DND-41 (cell line): ENCODE data around the gene HTRA3.

Experiments
- ATAC-seq: fragments of 200-7000 bp; cut with Tn5 transposase; 3 replicates; pipeline ENCODE4 v1.9.1; 2021; ENCODE audit warnings: low read depth; ENCODE audit not compliant: insufficient read depth
- DNase-seq: peaks from one replicate; pipeline ENCODE4 v3.0.0-alpha.2; 2020
- H2AFZ ChIP-seq: 2 replicates; pipeline ENCODE4 v1.6.0; 2012; ENCODE audit warnings: low read depth, low read length
- H3K27ac ChIP-seq: 2 replicates; pipeline ENCODE4 v1.5.1; 2012; ENCODE audit warnings: low read length, inconsistent platforms
- H3K27me3 ChIP-seq: fragments of 200-600 bp; sonication (generic); 2 replicates; pipeline ENCODE4 v1.6.0; 2012; ENCODE audit warnings: low read length, mild to moderate bottlenecking, inconsistent platforms; ENCODE audit not compliant: insufficient read depth, poor library complexity
- H3K36me3 ChIP-seq: 2 replicates; pipeline ENCODE4 v1.5.1; 2012; ENCODE audit warnings: low read length, inconsistent platforms; ENCODE audit not compliant: insufficient read depth
- H3K4me1 ChIP-seq: 2 replicates; pipeline ENCODE4 v1.5.1; 2012; ENCODE audit warnings: mild to moderate bottlenecking, low read length; ENCODE audit not compliant: insufficient read depth
- H3K4me2 ChIP-seq: 2 replicates; pipeline ENCODE4 v1.6.0; 2012; ENCODE audit warnings: mild to moderate bottlenecking, moderate library complexity, low read length, inconsistent platforms; ENCODE audit not compliant: insufficient read depth
- H3K4me3 ChIP-seq, 2 experiments: fragments of 200-600 bp in 1 of 2; shearing (Covaris generic) in 1 of 2; 2 replicates each; pipeline ENCODE4 v1.5.1; 2012 to 2016; ENCODE audit warnings: inconsistent platforms in 2 of 2, low read length in 2 of 2, mild to moderate bottlenecking in 2 of 2, low read depth in 1 of 2, moderate library complexity in 1 of 2
- H3K79me2 ChIP-seq: 2 replicates; pipeline ENCODE4 v1.6.0; 2012; ENCODE audit warnings: low read length, inconsistent platforms; ENCODE audit not compliant: insufficient read depth
- H3K9ac ChIP-seq: 2 replicates; pipeline ENCODE4 v1.6.0; 2012; ENCODE audit warnings: low read depth, mild to moderate bottlenecking, inconsistent platforms, low read length, moderate library complexity
- H3K9me3 ChIP-seq: 2 replicates; pipeline ENCODE4 v1.5.1; 2012; ENCODE audit warnings: low read length, moderate library complexity, mild to moderate bottlenecking, inconsistent platforms; ENCODE audit not compliant: insufficient read depth, severe bottlenecking
- H4K20me1 ChIP-seq: 2 replicates; pipeline ENCODE4 v1.6.0; 2012; ENCODE audit warnings: low read length; ENCODE audit not compliant: insufficient read depth
- CTCF ChIP-seq: IDR thresholded peaks from 2 replicates; pipeline ENCODE4 v1.5.1; 2012; ENCODE audit warnings: borderline replicate concordance, low read length, moderate library complexity, mild to moderate bottlenecking; ENCODE audit not compliant: poor library complexity, severe bottlenecking; ENCODE audit errors: extremely low read depth
- EZH2 ChIP-seq: IDR thresholded peaks from 3 replicates; pipeline ENCODE4 v1.6.1; 2012; ENCODE audit warnings: borderline replicate concordance, low read depth, mild to moderate bottlenecking, moderate library complexity, low read length, inconsistent platforms; ENCODE audit not compliant: severe bottlenecking

HTRA3 gene

GRCh38 chr4:8330821-8331574, 61.4 kb downstream of the HTRA3 start:
- no peak for TF ChIP-seq EZH2
- no peak for TF ChIP-seq CTCF
- no peaks in the 10 kb centered on the region for H3K4me1 ChIP-seq
- no peak overlapping the region for H3K4me3 ChIP-seq
- peaks cover 6% of the 10 kb centered on the region for H3K9me3 ChIP-seq
- no peak overlapping the region for H3K9ac ChIP-seq
- H3K4me2 ChIP-seq = no peak overlapping the region
- H3K27me3 ChIP-seq = no peaks in the 10 kb centered on the region
- no peak overlapping the region for H3K27ac ChIP-seq
- no peaks in the 10 kb centered on the region for H4K20me1 ChIP-seq
- ATAC-seq (no peak), DNase-seq (no peak)
- H3K36me3 ChIP-seq = no peaks in the 10 kb centered on the region
- H2AFZ ChIP-seq = no peak overlapping the region
- no peaks in the 10 kb centered on the region for H3K79me2 ChIP-seq

- DNase-seq (no peak), ATAC-seq (no peak)
Observed at GRCh38 chr4:8331575-8331955, 62.0 kb downstream of the HTRA3 start.

GRCh38 chr4:8332038-8332857, 62.7 kb downstream of the HTRA3 start:
- H3K4me3 ChIP-seq = no peak overlapping the region
- no peak overlapping the region for H3K9ac ChIP-seq
- H3K36me3 ChIP-seq = no peaks in the 10 kb centered on the region
- no peaks in the 10 kb centered on the region for H3K4me1 ChIP-seq
- DNase-seq (no peak), ATAC-seq (no peak)
- H3K27me3 ChIP-seq = no peaks in the 10 kb centered on the region
- no peaks in the 10 kb centered on the region for H4K20me1 ChIP-seq
- TF ChIP-seq EZH2 (no peak), CTCF (no peak)
- H3K9me3 ChIP-seq = peaks cover 13% of the 10 kb centered on the region
- no peak overlapping the region for H3K4me2 ChIP-seq
- no peak overlapping the region for H2AFZ ChIP-seq
- H3K27ac ChIP-seq = no peak overlapping the region
- H3K79me2 ChIP-seq = no peaks in the 10 kb centered on the region

More at GRCh38 chr4:8331575-8331955, 62.0 kb downstream of the HTRA3 start:
- H3K27me3 ChIP-seq = no peaks in the 10 kb centered on the region
- H3K36me3 ChIP-seq = no peaks in the 10 kb centered on the region
- H3K4me3 ChIP-seq = no peak overlapping the region
- H3K4me2 ChIP-seq = no peak overlapping the region
- H2AFZ ChIP-seq = no peak overlapping the region
- no peak overlapping the region for H3K27ac ChIP-seq
- no peaks in the 10 kb centered on the region for H4K20me1 ChIP-seq
- H3K4me1 ChIP-seq = no peaks in the 10 kb centered on the region
- TF ChIP-seq CTCF = no peak
- no peak for TF ChIP-seq EZH2
- H3K79me2 ChIP-seq = no peaks in the 10 kb centered on the region
- peaks cover 10% of the 10 kb centered on the region for H3K9me3 ChIP-seq
- no peak overlapping the region for H3K9ac ChIP-seq
